GM18520 (cell line): ENCODE measurements around the gene RIOX2.
A peak's percentile ranks its signal among the peaks of the same experiment; 100 is the strongest.
"Not testable (repeated sequence)": the region's sequence is repeated elsewhere in the genome, so short reads cannot be mapped to it uniquely, and the experiment has no call there.

Experiments used
- ATAC-seq: cut with Tn5 transposase; IDR thresholded peaks from one replicate; pipeline ENCODE4 v1.9.1; 2021; ENCODE audit not compliant: unreplicated experiment

RIOX2 gene

GRCh38 chr3:97971679-97972567 is at the start of gene RIOX2:
Gene RIOX2, minus strand, starts transcription at chr3:97972431. Its CDS starts 4,838 bp downstream, at chr3:97967593.
- peak; percentile 75 for ATAC-seq

DNA sequence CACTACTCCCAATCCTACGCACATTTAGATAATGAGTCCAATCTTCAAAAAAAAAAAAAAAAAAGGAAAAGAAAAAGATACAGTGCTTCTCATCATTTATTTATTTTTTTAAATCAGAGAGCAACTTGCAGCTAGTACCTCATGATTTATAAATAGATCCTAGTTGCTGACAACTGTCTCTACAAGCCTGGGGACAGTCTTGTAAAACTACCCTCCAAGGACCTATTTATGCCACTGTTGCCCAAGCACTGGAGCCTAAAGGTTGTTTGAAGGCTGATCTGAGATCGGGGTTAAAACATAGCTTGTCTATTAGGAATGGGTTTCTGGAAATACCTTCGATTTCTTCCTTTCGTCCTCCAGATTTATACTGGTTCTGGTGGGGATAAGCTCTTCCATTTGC is 48.2 kb upstream of the RIOX2 start:
- no peak for ATAC-seq

GRCh38 chr3:98018301-98018700 is 46.1 kb upstream of the RIOX2 start:
- no peak for ATAC-seq

DNA sequence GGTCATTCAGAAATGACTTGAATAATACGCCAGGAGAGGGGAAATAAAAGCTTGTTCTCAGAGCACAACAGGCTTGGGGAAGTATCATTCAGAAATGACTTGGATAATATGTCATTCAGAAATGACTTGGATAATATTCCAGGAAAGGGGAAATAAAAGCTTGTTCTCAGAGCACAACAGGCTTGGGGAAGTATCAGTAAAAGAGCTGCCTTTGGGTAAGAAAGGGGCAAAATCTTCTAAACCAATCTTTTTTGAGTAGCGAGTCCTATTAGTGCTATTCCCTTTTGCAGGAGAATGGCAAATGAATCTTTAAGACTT is 42.0 kb upstream of the RIOX2 start:
- no peak for ATAC-seq

GRCh38 chr3:98013411-98014267 is 41.4 kb upstream of the RIOX2 start:
- no peak for ATAC-seq

- no peak for ATAC-seq
These were observed 40.7 kb upstream of the RIOX2 start for GRCh38 chr3:98012979-98013378.

DNA sequence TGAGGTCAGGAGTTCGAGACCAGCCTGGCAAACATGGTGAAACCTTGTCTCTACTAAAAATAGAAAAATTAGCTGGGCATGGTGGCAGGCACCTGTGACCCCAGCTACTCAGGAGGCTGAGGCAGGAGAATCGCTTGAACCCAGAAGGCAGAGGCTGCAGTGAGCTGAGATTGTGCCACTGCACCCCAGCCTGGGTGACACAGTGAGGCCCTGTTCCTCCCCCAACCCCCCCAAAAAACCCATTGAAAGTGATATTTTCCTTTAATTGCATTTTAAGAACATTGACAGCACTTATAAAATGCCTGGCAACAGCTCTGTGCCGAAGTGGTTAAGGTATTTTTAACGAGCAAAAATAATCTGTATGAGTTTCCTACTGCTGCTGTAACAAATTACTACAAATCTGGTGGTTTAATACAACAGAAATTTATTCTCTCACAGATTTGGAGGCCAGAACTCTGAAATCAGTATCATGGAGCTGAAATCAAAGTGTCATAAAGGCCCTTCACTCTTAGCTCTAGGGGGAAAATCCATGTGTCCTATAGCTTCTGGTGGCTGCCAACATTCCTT is 38.7 kb upstream of the RIOX2 start:
- ATAC-seq = not testable (repeated sequence)

- ATAC-seq = no peak
These were observed 38.1 kb upstream of the RIOX2 start for GRCh38 chr3:98010194-98010882.

- ATAC-seq = peak; percentile 35
These were observed 36.6 kb upstream of the RIOX2 start for GRCh38 chr3:98008855-98009254.

DNA sequence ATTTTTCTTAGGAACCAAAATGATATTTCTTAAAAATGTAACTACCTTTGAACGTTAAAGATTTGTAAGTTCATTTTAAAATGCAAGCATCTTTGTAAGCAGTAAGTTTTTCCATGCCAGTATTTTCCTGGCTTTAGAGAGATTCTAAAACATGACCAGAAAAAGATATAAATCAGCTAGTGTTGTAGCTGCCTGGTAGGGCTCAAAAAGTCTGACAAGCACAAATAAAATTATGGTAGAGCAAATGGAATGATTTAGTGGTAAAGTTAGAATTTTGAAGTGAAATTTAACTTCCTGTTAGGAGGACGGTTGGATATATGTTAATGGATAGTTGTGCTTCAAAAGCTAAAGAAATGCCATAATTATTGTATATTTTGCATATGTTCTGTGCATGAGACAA is 33.2 kb upstream of the RIOX2 start:
- no peak for ATAC-seq

DNA sequence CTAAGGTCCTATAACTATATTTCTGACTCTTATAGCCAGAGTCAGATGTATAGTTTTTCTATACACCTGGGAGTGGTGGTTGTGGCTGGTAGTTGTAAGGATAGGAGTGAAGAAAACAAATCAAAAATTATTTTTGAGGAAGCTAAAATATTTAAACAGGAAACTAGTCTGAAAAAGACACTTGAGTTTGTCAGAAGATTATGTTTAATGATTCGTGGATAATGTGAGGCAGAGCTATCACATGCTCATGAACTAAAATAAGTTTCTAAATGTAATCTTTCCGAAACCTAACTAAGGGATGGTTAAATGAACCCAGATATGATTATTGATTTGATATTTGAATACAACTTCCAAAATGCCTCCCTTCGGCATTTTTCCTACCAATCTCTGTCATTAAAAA is 32.5 kb upstream of the RIOX2 start:
- no peak for ATAC-seq

DNA sequence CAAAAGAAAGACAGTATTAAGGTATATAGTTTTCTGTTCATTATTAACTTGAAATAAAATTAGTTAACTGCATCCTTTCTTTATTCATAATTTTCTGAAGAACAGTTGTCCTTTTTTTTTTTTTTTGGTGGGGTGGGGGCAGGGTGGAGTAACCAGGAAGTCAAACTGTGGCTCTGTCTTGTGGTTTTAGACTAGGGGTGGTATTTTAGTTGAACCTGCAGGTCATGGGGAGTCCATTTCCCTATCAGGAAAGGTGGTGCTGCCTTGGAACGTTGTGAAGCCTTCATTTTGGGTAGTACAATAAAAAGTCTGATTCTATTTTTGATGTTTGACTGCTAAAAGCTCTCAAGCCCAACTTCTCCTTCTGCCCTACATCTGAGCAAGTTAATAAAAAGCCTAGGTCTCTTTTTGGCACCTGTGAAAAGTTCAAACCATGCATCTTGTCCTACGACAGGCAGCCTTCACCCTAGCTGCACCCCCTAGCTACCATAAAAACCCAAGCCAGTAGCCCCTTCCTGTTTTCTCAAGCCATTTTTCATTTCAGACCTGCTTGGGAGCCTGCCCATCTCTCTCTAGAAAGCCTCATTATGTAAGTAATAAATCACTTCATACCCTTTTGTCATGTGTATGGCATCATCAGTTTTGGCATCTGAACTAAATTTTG is 31.2 kb upstream of the RIOX2 start:
- no peak for ATAC-seq

DNA sequence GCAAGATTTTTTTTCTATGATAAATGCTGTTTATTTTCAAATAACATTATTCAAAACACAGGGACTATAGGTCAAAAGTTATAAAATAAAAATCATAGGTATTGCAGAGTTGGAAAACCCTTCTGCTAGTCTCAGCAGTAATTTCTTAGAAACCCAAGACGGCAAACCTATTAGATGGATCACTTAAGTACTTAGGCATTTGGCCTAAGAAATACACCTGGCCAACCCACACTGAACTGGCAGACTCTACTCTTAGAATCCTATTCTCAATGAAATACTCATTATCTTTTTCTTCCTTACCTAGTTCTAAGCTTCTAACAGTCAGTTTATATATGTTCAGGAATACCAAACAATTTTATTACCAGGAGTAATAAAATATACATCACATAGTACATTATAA is 30.5 kb upstream of the RIOX2 start:
- ATAC-seq = no peak

DNA sequence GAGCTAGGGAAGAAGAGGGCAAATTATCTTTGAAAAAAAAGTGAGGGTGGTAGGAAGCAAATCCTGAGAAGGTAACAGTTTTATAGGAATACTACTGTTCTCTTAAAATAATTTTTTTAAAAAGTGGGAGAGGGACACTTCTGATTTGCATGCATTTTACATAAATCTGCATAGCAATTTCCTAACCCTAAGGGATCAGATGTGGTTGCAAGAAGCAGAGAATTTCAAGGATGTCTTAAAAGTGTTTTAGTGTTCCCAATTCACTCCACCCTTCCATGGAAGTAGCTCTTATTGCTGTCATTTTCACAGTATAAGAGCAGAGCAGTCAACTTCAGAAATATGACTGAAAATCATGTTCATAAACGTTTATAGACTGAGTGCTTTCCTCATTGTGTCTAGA is 27.8 kb upstream of the RIOX2 start:
- ATAC-seq = no peak

- no peak for ATAC-seq
These were observed 26.9 kb upstream of the RIOX2 start for GRCh38 chr3:97999103-97999502.

DNA sequence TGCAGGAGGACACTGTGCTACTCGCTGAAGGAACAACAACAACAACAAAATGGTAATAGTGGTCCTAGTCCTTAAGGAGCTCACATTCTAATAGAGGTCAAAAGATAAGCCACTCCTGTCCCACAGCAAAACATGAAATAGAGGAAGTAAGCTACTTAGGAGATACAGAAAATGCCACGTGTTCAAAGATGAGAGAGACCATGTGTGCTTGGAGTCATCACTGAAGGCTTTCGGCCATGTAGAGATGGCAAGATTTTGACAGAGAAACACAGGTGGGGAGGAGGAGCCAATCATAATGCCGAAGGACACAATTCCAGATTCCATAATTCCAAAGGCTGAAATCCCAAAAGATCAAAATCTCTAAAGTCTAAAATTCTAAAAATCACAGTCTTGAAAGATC is 24.8 kb upstream of the RIOX2 start:
- ATAC-seq = no peak

DNA sequence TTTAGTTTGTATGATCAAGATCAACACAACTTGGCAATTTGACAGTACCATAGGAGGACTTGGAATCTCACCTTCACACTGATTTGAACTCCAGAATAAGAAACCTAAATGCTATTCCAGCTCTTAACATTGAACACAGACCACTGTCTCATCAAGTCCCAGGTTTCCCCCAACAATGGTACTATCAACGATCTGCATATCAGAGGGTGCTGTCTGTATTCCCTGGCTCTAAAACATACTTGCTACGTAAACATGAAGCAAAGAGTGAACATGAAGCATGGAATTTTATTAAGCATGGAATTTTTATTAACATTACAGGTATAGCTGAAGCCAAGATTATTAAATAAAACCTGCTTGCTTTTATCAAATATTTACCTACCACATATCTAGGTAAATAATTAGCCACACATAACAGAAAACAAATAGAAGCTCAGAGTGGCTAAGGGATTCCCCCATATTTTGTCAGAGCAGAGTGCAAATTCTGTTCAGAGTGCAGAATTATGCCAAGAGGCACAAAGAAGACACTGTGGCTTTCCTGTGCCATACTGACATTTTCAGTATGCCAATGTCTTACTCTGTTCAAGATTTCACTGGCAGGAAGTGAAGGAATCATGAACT is 22.2 kb upstream of the RIOX2 start:
- no peak for ATAC-seq

DNA sequence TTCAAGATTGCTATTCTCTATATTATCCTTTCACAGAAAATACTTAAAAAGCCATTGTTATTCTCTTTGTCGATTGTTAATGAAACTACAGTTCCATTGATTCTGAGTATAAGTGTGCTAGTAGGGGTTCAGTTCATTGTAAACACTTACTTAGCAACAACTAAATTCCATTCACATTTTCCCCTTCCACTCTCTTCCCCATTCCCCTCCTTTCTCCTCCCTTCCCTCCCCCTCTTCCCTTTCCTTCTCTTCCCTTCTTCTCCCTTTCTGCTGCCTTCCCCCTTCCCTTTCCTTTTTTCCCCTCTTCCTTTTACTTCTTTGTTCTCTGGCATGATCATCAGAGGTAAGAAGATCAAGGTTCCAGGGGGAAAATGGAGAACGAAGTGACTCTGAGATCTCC is 21.3 kb upstream of the RIOX2 start:
- no peak for ATAC-seq

GRCh38 chr3:97992547-97993173 is 20.4 kb upstream of the RIOX2 start:
- no peak for ATAC-seq

DNA sequence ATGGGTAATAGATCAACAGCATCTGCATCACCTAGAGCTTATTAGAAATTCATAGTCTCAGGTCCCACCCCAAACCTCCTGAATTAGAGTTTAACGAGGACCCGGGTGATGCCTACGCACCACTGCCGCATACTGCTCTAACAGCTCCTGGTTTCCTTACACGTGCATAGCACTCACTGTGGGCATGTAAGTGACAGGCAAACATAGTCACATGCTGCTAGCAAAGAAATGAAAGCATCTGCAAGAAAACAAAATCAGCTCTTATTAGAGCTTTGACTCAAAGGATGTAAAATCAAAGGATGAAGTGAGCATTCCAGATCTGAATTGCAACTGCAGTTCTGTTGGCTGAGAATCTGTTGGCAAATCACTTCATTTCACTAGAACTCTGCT is 19.1 kb upstream of the RIOX2 start:
- ATAC-seq = no peak
